Keratinocyte (primary cell): Measurements from ENCODE around the gene SLC16A7. TPM values are rescaled to one million over a fixed set of nuclear protein-coding genes. Genes with fewer than 3 reads are reported as not detected.
A peak's percentile ranks its signal among the peaks of the same experiment; 100 is the strongest.

ENCODE experiments used
- DNase-seq: peaks from one replicate; pipeline ENCODE4 v3.0.0-alpha.2; 2011; ENCODE audit warnings: low read depth, missing footprints, low spot score
- FAIRE-seq: peaks from 2 replicates; lab custom pipeline; 2011; peaks lifted over from hg19 to GRCh38; lab: Jason Lieb, UNC
- H2AFZ ChIP-seq: 2 replicates; pipeline ENCODE4 v1.6.0; 2012; ENCODE audit warnings: low read length, control low read depth, inconsistent platforms; ENCODE audit not compliant: control insufficient read depth
- H3K27ac ChIP-seq: 2 replicates; pipeline ENCODE4 v1.5.1; 2011; ENCODE audit warnings: low read length; ENCODE audit not compliant: control insufficient read depth, insufficient read depth
- H3K27me3 ChIP-seq: 3 replicates; pipeline ENCODE4 v1.6.0; 2011; ENCODE audit warnings: low read length; ENCODE audit not compliant: control insufficient read depth, insufficient read depth; ENCODE audit errors: extremely low read depth
- H3K36me3 ChIP-seq, 2 experiments: 2 replicates in 1 of 2; 3 replicates in 1 of 2; pipeline ENCODE4 v1.5.1; 2011; ENCODE audit warnings: low read length in 2 of 2, mild to moderate bottlenecking in 1 of 2; ENCODE audit not compliant: control insufficient read depth in 2 of 2, insufficient read depth in 2 of 2; ENCODE audit errors: extremely low read depth in 1 of 2
- H3K4me1 ChIP-seq: 3 replicates; pipeline ENCODE4 v1.5.1; 2011; ENCODE audit warnings: low read length; ENCODE audit not compliant: control insufficient read depth, insufficient read depth; ENCODE audit errors: extremely low read depth
- H3K4me2 ChIP-seq: 3 replicates; pipeline ENCODE4 v1.6.0; 2011; ENCODE audit warnings: low read depth, low read length; ENCODE audit not compliant: control insufficient read depth, insufficient read depth; ENCODE audit errors: extremely low read depth
- H3K4me3 ChIP-seq, 3 experiments: fragments of 200-600 bp in 1 of 3; sonication (generic) in 1 of 3; 2 replicates in 2 of 3; 3 replicates in 1 of 3; pipeline ENCODE4 v1.5.1; 2011 to 2016; ENCODE audit warnings: low read length in 3 of 3, mild to moderate bottlenecking in 3 of 3, control low read depth in 2 of 3, inconsistent platforms in 1 of 3, low read depth in 1 of 3, mixed read lengths in 1 of 3, mixed run types in 1 of 3, moderate library complexity in 1 of 3; ENCODE audit not compliant: control insufficient read depth in 2 of 3, insufficient read depth in 2 of 3; ENCODE audit errors: extremely low read depth in 1 of 3
- H3K79me2 ChIP-seq: 2 replicates; pipeline ENCODE4 v1.6.0; 2012; ENCODE audit warnings: low read length; ENCODE audit not compliant: control insufficient read depth, insufficient read depth
- H3K9ac ChIP-seq: 3 replicates; pipeline ENCODE4 v1.6.0; 2011; ENCODE audit warnings: low read length; ENCODE audit not compliant: control insufficient read depth, insufficient read depth; ENCODE audit errors: extremely low read depth
- H3K9me1 ChIP-seq: 3 replicates; pipeline ENCODE4 v1.6.0; 2011; ENCODE audit warnings: low read length; ENCODE audit not compliant: control insufficient read depth, insufficient read depth; ENCODE audit errors: extremely low read depth
- H3K9me3 ChIP-seq: 2 replicates; pipeline ENCODE4 v1.5.1; 2012; ENCODE audit warnings: low read depth, low read length; ENCODE audit not compliant: control insufficient read depth
- H4K20me1 ChIP-seq: 3 replicates; pipeline ENCODE4 v1.6.0; 2011; ENCODE audit warnings: low read length; ENCODE audit not compliant: control insufficient read depth, insufficient read depth; ENCODE audit errors: extremely low read depth
- CTCF ChIP-seq, 3 experiments: IDR thresholded peaks in 1 of 3; conservative IDR thresholded peaks in 1 of 3; optimal IDR thresholded peaks in 1 of 3; 2 replicates in 2 of 3; 3 replicates in 1 of 3; pipeline versions ENCODE3 to v1.5.1; 2011; ENCODE audit warnings: low read length in 3 of 3, mild to moderate bottlenecking in 3 of 3, moderate library complexity in 2 of 3, control low read depth in 1 of 3, inconsistent platforms in 1 of 3; ENCODE audit not compliant: insufficient read depth in 2 of 3; ENCODE audit errors: extremely low read depth in 1 of 3
- EZH2 ChIP-seq: IDR thresholded peaks from one replicate; pipeline ENCODE4 v1.6.1; 2012; ENCODE audit warnings: inconsistent platforms, mild to moderate bottlenecking, low read length, moderate library complexity
- dilution Hi-C: fragments of 300-500 bp; cut with MboI; formaldehyde crosslinking; loops from one replicate; pipeline ENCODE4 v1.7.0; 2020; ENCODE audit warnings: low sequenced_read_pairs; ENCODE audit not compliant: extremely low pct_ligation_motif_present
- polyA plus RNA-seq, 5 experiments: library from polyadenylated mRNA; depleted of rRNA in 3 of 5; stranded (reverse) in 3 of 5; stranded (forward) in 1 of 5; unstranded in 1 of 5; fragments of >200 nt; gene quantifications; 1 replicate in 1 of 5; 2 replicates in 3 of 5; 3 replicates in 1 of 5; pipeline versions ENCODE4 v1.2.1 to v1.2.3, GENCODE V29; 2011 to 2012; ENCODE audit warnings: missing spikeins in 2 of 5, low read depth in 1 of 5, low replicate concordance in 1 of 5

SLC16A7 gene
- polyA plus RNA-seq, 1 donor (not counting 4 experiments of a cell fraction or from before 2014, with no cell fraction given): 0.87 TPM

GRCh38 chr12:59698600-59698999 is 102.8 kb downstream of the SLC16A7 start:
- no peaks in the 10 kb centered on the region for H3K36me3 ChIP-seq
- DNase-seq (no peak), FAIRE-seq (no peak)
- H4K20me1 ChIP-seq: no peaks in the 10 kb centered on the region
- no peaks in the 10 kb centered on the region for H3K9me3 ChIP-seq
- no peaks in the 10 kb centered on the region for H3K9me1 ChIP-seq
- peaks cover 5% of the 10 kb centered on the region for H3K4me1 ChIP-seq
- no peak overlapping the region for H2AFZ ChIP-seq
- no peaks in the 10 kb centered on the region for H3K79me2 ChIP-seq
- H3K4me3 ChIP-seq: no peak overlapping the region
- peak overlapping the region; percentile 3 for H3K27ac ChIP-seq
- no peak overlapping the region for H3K4me2 ChIP-seq
- dilution Hi-C loops: no loop called here
- TF ChIP-seq EZH2 (no peak), CTCF (optimal IDR thresholded peaks at IDR 0.05 in 1 of 3, IDR thresholded peaks at IDR 0.05 in 1 of 3, conservative IDR thresholded peaks at IDR 0.05 in 1 of 3; ENCODE audit: extremely low read depth in 1 of 3, insufficient read depth in 2 of 3, low read length in 3 of 3) (no peak)
- H3K9ac ChIP-seq: no peak overlapping the region
- no peaks in the 10 kb centered on the region for H3K27me3 ChIP-seq

- Histone ChIP-seq H3K36me3 (no peaks in the 10 kb centered on the region), H3K9ac (no peak overlapping the region), H3K9me3 (no peaks in the 10 kb centered on the region), H3K4me3 (no peak overlapping the region), H3K27ac (no peak overlapping the region), H3K9me1 (no peaks in the 10 kb centered on the region), H4K20me1 (no peaks in the 10 kb centered on the region), H3K4me1 (peaks cover 5% of the 10 kb centered on the region), H3K27me3 (no peaks in the 10 kb centered on the region), H3K4me2 (no peak overlapping the region), H3K79me2 (no peaks in the 10 kb centered on the region), H2AFZ (no peak overlapping the region)
- FAIRE-seq (no peak), DNase-seq (no peak)
- TF ChIP-seq EZH2 (no peak), CTCF (optimal IDR thresholded peaks at IDR 0.05 in 1 of 3, IDR thresholded peaks at IDR 0.05 in 1 of 3, conservative IDR thresholded peaks at IDR 0.05 in 1 of 3; ENCODE audit: extremely low read depth in 1 of 3, insufficient read depth in 2 of 3, low read length in 3 of 3) (no peak)
- dilution Hi-C loops: no loop called here
These were observed 103.8 kb downstream of the SLC16A7 start for GRCh38 chr12:59699421-59700152.
